Dendritic cell treated with granulocyte-macrophage colony-stimulating factor and Interleukin-4, amounts not matched to agents 40 ng/mL and 50 ng/mL, for 4 days (primary cell): ENCODE results near the gene NKTR.

Experiments used
- H3K27ac Mint-ChIP-seq: one replicate; pipeline ENCODE4 v1.8.0; 2022; ENCODE audit warnings: mild to moderate bottlenecking, mixed read lengths
- H3K27me3 Mint-ChIP-seq: one replicate; pipeline ENCODE4 v1.8.0; 2022; ENCODE audit warnings: mild to moderate bottlenecking, mixed read lengths
- H3K36me3 Mint-ChIP-seq: one replicate; pipeline ENCODE4 v1.8.0; 2022; ENCODE audit warnings: low read depth, mixed read lengths
- H3K4me1 Mint-ChIP-seq: one replicate; pipeline ENCODE4 v1.8.0; 2022; ENCODE audit warnings: low read depth, mixed read lengths
- H3K4me3 Mint-ChIP-seq: one replicate; pipeline ENCODE4 v1.8.0; 2022; ENCODE audit warnings: mild to moderate bottlenecking, moderate library complexity, mixed read lengths
- H3K9me3 Mint-ChIP-seq: one replicate; pipeline ENCODE4 v1.8.0; 2022; ENCODE audit warnings: mixed read lengths
- intact Hi-C: fragments of 100-400 bp; cut with micrococcal nuclease; formaldehyde crosslinking; loops from one replicate; pipeline ENCODE4 v1.15.0; 2022

Gene NKTR

DNA sequence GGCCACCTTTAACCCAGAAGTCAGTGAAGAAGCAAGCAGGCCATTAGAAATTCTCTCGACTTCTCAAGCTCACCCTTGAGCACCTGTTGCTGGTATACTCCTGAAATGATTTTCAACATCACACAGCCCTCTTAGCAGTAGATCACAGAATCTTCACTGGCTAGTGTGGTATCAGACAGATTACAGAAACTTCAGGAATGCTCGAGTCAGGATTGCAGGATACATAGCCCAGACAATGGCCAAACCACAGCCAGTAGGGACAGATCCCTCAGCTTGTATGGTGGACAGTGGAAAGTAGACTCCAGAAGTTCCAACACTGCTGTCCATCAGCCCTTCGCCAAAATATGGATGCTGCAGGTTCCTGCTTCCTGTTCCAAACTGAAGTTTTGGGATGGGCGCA lies 80.3 kb downstream of the NKTR start:
- intact Hi-C loops = no loop called here
- Mint-ChIP-seq H3K27ac (no peak overlapping the region), H3K4me3 (no peak overlapping the region), H3K27me3 (peaks cover 28% of the 10 kb centered on the region), H3K36me3 (no peaks in the 10 kb centered on the region), H3K4me1 (peaks cover 20% of the 10 kb centered on the region), H3K9me3 (peaks cover 23% of the 10 kb centered on the region)

- no peak overlapping the region for H3K27ac Mint-ChIP-seq
- peaks cover 16% of the 10 kb centered on the region for H3K9me3 Mint-ChIP-seq
- intact Hi-C loops = no loop called here
- peaks cover 25% of the 10 kb centered on the region for H3K4me1 Mint-ChIP-seq
- H3K36me3 Mint-ChIP-seq = no peaks in the 10 kb centered on the region
- H3K4me3 Mint-ChIP-seq = no peak overlapping the region
- peaks cover 31% of the 10 kb centered on the region for H3K27me3 Mint-ChIP-seq
Observed at GRCh38 chr3:42681361-42682038, 81.0 kb downstream of the NKTR start.

DNA sequence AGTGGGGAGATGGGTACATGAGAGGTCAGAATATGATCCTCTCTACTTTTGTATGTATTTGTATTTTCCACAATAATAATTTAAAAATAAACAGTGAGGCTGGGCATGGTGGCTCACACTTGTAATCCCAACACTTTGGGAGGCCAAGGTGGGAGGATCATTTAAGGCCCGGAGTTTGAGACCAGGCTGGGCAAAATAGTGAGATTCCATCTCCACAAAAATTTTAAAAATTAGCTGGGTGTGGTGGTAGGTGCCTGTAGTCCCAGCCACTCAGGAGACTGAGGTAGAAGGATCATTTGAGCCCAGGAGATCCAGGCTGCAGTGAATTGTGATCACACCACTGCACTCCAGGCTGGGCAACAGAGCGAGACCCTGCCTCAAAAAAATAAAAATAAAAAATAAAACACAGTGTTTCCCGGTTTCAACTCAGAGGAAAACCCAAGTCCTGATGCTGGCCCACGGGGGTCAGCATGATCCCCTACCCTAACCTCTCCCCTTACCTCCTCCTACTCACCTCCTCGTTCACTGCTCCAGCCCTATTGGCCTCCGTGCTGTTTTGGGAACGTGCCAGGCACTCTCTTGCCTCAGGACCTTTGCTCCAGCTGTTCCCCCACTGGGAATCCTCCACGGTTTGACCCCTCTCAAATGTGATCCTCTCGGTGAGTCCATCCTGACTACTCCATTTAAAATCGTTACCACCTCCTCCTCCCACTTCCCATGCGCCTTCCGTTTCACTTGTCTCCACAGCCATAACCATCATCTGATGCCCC lies 82.0 kb downstream of the NKTR start:
- peaks cover 36% of the 10 kb centered on the region for H3K27me3 Mint-ChIP-seq
- H3K36me3 Mint-ChIP-seq = no peaks in the 10 kb centered on the region
- H3K9me3 Mint-ChIP-seq = peaks cover 8% of the 10 kb centered on the region
- peaks cover 25% of the 10 kb centered on the region for H3K4me1 Mint-ChIP-seq
- H3K27ac Mint-ChIP-seq = no peak overlapping the region
- H3K4me3 Mint-ChIP-seq = no peak overlapping the region
- intact Hi-C loops = no loop called here

GRCh38 chr3:42683875-42684598 lies 83.6 kb downstream of the NKTR start:
- peaks cover 23% of the 10 kb centered on the region for H3K4me1 Mint-ChIP-seq
- peaks cover 37% of the 10 kb centered on the region for H3K27me3 Mint-ChIP-seq
- H3K36me3 Mint-ChIP-seq = no peaks in the 10 kb centered on the region
- H3K27ac Mint-ChIP-seq = peak overlapping the region; percentile 21
- no peak overlapping the region for H3K4me3 Mint-ChIP-seq
- intact Hi-C loops = no loop called here
- no peaks in the 10 kb centered on the region for H3K9me3 Mint-ChIP-seq

DNA sequence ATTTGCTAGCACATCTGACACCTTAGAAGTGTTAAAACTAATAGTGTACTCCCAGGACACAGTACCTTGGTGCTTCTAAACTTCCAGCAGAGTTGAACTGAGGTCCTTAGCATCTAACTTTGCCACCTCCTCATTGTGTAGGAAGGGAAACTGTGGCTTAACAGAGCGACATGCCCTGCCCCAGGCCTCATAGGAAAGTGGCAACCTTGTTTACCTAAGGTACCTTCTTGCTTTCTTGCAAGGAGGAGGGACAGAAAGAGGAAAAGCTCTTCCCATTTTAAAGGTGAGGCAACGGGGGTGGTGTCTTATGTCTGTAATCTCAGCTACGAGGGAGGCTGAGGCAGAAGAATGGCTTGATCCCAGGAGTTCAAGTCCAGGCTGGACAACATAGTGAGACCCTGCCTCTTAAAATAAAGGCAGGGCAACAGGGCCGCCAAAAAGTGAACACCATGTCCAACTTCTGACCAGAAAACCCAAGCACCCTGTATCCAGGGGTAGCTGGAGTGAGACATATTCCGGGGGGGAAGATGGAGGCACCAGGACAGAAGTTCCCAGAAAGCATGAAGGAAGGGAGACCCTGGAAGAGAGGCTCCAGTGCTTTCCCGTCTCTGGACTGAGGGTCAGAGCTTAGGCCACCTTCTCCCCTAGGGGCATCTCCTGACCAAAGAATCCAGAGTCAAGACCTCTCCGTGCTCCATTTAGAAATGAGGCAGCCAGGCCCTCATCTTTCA lies 84.3 kb downstream of the NKTR start:
- intact Hi-C loops = no loop called here
- no peaks in the 10 kb centered on the region for H3K9me3 Mint-ChIP-seq
- peaks cover 20% of the 10 kb centered on the region for H3K4me1 Mint-ChIP-seq
- no peaks in the 10 kb centered on the region for H3K36me3 Mint-ChIP-seq
- no peak overlapping the region for H3K27ac Mint-ChIP-seq
- no peak overlapping the region for H3K4me3 Mint-ChIP-seq
- peaks cover 40% of the 10 kb centered on the region for H3K27me3 Mint-ChIP-seq

DNA sequence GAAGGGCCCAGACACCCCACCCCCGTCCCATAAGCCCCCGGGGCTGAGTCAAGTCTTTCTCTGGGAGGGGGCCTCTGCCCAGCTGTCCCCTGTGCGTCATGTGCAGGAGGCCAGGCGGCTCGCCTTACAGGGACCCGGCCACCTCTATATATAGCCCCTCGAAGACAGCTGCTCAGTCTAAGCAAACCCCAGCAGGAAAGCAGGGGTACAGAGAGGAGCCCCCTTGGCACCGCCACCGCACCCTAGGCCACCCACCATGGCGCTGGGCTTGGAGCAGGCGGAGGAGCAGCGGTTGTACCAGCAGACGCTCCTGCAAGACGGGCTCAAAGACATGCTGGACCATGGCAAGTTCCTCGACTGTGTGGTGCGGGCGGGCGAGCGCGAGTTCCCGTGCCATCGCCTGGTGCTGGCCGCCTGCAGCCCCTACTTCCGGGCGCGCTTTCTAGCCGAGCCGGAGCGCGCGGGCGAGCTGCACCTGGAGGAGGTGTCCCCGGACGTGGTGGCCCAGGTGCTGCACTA lies 84.9 kb downstream of the NKTR start, which contains the start of gene KLHL40:
TSS of gene KLHL40 (plus strand) at position 175 of the 519 bp plus-strand sequence. CDS start at position 257, 82 bp downstream.
- Mint-ChIP-seq H3K27ac (no peak within 1 kb of the TSS), H3K9me3 (no peaks in the 10 kb centered on the region), H3K4me3 (peak within 1 kb of the TSS; percentile 33), H3K4me1 (peaks cover 14% of the 10 kb centered on the region), H3K36me3 (no peaks in the 10 kb centered on the region), H3K27me3 (peaks cover 46% of the 10 kb centered on the region)
- intact Hi-C loops = no loop called here

GRCh38 chr3:42685891-42686820 lies 85.7 kb downstream of the NKTR start:
- intact Hi-C loops = no loop called here
- H3K27ac Mint-ChIP-seq = no peak overlapping the region

GRCh38 chr3:42686832-42687650 lies 86.6 kb downstream of the NKTR start:
- intact Hi-C loops = no loop called here
- no peak overlapping the region for H3K4me3 Mint-ChIP-seq
- H3K27me3 Mint-ChIP-seq = peaks cover 51% of the 10 kb centered on the region
- no peaks in the 10 kb centered on the region for H3K9me3 Mint-ChIP-seq
- H3K36me3 Mint-ChIP-seq = no peaks in the 10 kb centered on the region
- H3K27ac Mint-ChIP-seq = no peak overlapping the region
- H3K4me1 Mint-ChIP-seq = peaks cover 12% of the 10 kb centered on the region

More at GRCh38 chr3:42685891-42686820, 85.7 kb downstream of the NKTR start:
- Mint-ChIP-seq H3K27me3 (peaks cover 50% of the 10 kb centered on the region), H3K9me3 (no peaks in the 10 kb centered on the region), H3K4me1 (peaks cover 12% of the 10 kb centered on the region), H3K36me3 (no peaks in the 10 kb centered on the region), H3K4me3 (peak overlapping the region; percentile 33)

- Mint-ChIP-seq H3K9me3 (no peaks in the 10 kb centered on the region), H3K27ac (no peak overlapping the region), H3K36me3 (no peaks in the 10 kb centered on the region), H3K27me3 (peaks cover 47% of the 10 kb centered on the region), H3K4me1 (peaks cover 12% of the 10 kb centered on the region), H3K4me3 (no peak overlapping the region)
- intact Hi-C loops = no loop called here
Observed at GRCh38 chr3:42688016-42688415, 87.5 kb downstream of the NKTR start.

GRCh38 chr3:42688487-42689420 lies 88.3 kb downstream of the NKTR start:
- no peaks in the 10 kb centered on the region for H3K9me3 Mint-ChIP-seq
- H3K27me3 Mint-ChIP-seq = peaks cover 44% of the 10 kb centered on the region
- H3K27ac Mint-ChIP-seq = no peak overlapping the region
- no peak overlapping the region for H3K4me3 Mint-ChIP-seq
- H3K4me1 Mint-ChIP-seq = peaks cover 7% of the 10 kb centered on the region
- intact Hi-C loops = no loop called here
- H3K36me3 Mint-ChIP-seq = no peaks in the 10 kb centered on the region

- Mint-ChIP-seq H3K4me3 (no peak overlapping the region), H3K36me3 (no peaks in the 10 kb centered on the region), H3K27me3 (peaks cover 44% of the 10 kb centered on the region), H3K4me1 (peaks cover 7% of the 10 kb centered on the region), H3K9me3 (no peaks in the 10 kb centered on the region), H3K27ac (no peak overlapping the region)
- intact Hi-C loops = no loop called here
Observed at GRCh38 chr3:42689421-42690014, 89.0 kb downstream of the NKTR start.
